T1000 (cell line): ENCODE data around the gene DDAH2.
"Not testable (repeated sequence)": the region's sequence is repeated elsewhere in the genome, so short reads cannot be mapped to it uniquely, and the experiment has no call there.

Source experiments
- DNase-seq: peaks from one replicate; lab custom pipeline; 2025; ENCODE audit warnings: mixed read lengths; lab: John Stamatoyannopoulos, UW

Gene DDAH2

DNA sequence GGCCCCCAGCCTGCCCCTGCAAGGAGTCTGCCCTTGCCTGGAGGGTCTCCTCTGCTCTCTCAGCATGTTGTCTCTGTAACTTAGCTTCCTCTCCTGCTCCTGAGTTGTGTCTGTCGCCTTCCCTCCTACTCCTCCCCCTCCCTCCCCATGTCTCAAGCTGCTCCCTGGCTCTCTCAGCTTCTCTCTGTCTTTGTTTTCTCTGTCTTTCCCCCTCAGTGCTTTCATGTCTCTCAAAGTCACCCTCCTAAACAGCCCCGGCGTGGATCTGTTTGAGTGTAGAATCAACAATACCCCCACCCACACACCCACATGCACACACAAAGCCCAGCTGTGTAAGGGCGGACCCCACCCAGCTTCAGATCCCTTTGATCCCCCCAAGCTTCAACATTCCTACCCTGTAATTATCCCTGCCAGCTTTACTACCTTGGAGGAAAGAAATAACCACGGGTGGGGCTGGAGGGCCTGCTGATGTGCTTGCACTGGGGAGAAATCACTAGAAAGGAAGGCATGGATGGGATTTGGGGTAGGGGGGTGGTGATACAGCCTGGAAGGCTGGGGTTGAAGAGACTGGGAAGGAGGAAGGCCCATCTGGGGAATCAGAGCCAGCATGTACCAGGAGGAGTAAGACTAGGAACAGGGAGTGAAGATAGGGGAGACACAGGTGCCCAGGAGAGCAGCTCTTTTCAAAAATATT is 15.0 kb downstream of the DDAH2 start:
- no peak for DNase-seq

DNA sequence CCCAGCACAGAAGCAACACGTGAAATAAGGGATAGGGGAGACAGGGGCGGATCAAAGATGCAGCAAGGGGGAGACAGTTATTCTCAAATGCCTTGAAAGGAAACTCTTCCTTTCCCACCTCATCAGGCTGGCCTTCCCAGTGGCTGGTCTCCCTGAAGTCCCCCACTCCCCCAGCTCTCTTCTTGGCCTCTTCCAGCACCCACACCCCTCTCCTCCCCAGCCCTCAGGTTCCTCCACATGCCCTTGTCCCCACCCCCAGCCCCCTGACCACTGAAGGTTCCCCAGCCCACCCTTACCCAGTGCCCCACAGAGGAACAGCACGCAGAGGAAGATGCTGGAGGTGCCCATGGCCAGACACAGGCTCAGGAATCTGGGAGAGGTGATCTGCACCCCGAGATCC is 15.6 kb downstream of the DDAH2 start:
- DNase-seq: no peak

GRCh38 chr6:31712296-31712695 is 16.8 kb downstream of the DDAH2 start:
- no peak for DNase-seq

- no peak for DNase-seq
Observed at GRCh38 chr6:31711233-31711632, 17.9 kb downstream of the DDAH2 start.

DNA sequence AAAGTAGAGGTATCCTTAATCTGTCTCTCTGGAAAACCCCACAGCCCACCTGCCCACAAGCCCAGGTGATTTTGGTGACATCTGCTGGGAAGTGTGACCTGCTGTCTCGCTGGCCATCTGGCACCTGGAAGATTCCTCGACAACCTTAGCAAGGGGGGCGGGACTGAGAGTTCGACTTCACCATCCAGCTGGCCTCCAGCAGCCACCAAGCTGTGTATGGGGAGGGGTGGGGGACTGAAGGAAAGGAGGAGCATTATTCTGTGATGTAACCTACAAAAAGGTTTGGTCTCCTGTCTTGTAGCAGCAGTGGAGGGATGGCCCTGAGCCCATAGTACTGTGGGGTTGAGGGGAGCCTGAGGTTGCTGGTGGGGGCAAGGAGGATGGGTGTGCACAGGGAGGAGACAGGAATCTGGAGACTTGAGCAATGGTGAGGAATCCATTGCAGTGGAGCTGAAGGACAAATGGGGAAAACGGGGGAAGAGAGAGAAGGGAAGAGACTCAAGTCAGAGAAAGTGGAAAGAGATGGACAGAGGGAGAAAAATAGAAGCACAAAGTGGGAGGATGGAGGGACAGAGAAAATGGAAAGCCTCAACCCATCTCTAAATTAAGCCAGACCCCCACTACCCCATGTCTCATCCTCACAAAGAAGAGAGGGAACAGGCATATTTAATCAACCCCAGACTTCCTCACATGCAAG is 18.4 kb downstream of the DDAH2 start:
- DNase-seq: no peak

GRCh38 chr6:31709157-31709556 is 19.9 kb downstream of the DDAH2 start:
- DNase-seq: not testable (repeated sequence)

DNA sequence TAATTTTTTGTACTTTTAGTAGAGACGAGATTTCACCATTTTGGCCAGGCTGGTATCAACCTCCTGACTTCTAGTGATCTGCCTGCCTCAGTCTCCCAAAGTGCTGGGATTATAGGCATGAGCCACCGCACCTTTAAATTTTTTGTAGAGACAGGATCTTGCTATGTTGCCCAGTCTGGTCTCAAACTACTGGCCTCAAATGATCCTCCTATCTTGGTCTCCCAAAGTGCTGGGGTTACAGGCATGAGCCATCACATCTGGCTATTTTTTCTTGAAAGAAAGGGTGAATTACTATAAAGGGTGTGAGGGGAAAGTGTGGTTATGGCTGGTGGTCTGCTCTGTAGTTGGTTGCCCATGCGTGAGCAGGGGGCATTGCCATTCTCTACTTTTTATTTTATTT is 20.9 kb downstream of the DDAH2 start:
- DNase-seq: no peak

DNA sequence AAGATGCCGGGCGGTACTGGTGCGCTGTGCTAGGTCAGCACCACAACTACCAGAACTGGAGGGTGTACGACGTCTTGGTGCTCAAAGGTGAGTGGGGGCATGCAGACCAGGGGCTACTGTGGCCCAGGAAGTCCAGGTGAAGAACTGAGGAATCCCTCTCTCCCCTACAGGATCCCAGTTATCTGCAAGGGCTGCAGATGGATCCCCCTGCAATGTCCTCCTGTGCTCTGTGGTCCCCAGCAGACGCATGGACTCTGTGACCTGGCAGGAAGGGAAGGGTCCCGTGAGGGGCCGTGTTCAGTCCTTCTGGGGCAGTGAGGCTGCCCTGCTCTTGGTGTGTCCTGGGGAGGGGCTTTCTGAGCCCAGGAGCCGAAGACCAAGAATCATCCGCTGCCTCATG is 21.4 kb downstream of the DDAH2 start:
- no peak for DNase-seq

GRCh38 chr6:31706599-31706998 is 22.5 kb downstream of the DDAH2 start, which contains the start of gene LY6G6F:
LY6G6F (plus strand) TSS chr6:31706866; CDS start chr6:31706907, 41 bp downstream.
- no peak for DNase-seq

- no peak for DNase-seq
Observed at GRCh38 chr6:31705931-31706330, 23.2 kb downstream of the DDAH2 start.

DNA sequence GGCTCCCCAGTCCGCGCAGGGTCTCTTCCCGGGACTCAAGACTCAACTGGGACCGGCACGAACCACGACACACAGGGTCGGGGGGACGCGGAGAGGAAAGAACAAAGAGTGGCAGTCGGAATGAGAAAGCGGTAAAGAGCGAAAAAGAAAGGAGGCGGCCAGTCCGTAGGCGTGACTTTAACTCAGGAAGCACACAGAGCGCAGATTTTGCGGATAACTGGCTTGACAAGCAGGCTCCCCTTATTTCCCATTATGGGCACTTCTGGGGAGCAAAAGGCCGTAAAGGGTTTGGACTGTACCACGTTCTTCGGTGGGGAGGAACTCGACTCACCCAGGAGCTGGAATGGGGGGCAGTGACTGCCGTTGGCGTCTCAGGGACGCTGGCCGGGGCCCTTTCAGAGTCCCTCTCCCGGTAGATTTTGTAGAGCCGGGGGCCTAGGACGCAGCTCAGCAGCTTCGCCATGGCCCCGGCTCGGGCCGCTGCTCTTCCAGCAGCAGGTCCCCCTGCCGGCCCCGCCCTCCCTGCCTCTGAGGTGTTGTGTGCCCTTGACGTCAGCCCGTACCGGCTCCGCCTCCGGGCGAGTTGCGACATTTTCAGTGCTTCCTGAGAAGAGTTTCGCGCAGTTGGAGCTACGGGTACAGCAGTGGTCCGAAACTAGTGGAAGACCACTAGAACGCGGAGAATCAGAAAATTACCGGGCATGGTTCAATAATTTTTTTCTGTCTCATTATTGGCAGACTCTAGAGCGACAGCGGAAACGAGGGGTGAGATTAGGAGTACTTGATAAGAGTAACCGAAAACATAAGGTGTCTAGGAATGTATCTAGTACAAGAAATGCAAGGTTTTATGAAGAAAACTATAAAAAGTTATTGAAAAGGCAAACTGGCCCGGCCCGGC is 26.0 kb downstream of the DDAH2 start, which contains the start of gene ABHD16A:
Gene ABHD16A (minus strand): TSS at position 506 of the 898 bp plus-strand sequence. CDS start 43 bp downstream, at position 463.
- DNase-seq: peak; percentile 94

- no peak for DNase-seq
Observed at GRCh38 chr6:31702405-31702818, 26.7 kb downstream of the DDAH2 start.

GRCh38 chr6:31701666-31702404 is 27.3 kb downstream of the DDAH2 start:
- DNase-seq: no peak

- no peak for DNase-seq
Observed at GRCh38 chr6:31700740-31701401, 28.2 kb downstream of the DDAH2 start.

DNA sequence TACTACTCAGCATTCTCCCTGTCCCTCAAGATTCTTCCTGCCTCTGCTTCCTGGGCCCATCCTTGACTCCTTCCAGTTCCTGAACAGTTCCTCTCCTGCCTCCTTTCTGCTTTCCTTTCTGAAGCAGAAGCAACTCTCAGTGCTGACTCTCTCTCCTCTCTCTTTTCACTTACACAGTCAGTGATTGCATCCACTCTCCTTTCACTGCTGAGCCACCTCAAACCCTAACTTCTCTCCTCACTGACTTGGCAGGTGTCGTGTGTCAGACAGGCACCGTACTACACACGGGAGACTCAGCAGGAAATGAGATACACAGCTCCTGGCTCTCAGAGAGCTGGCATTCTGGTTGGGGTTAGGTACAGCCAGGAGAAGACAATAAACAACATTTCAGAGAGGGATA is 31.5 kb downstream of the DDAH2 start:
- DNase-seq: no peak

- no peak for DNase-seq
Observed at GRCh38 chr6:31693535-31693934, 35.6 kb downstream of the DDAH2 start.

- DNase-seq: no peak
Observed at GRCh38 chr6:31692886-31693285, 36.2 kb downstream of the DDAH2 start.

DNA sequence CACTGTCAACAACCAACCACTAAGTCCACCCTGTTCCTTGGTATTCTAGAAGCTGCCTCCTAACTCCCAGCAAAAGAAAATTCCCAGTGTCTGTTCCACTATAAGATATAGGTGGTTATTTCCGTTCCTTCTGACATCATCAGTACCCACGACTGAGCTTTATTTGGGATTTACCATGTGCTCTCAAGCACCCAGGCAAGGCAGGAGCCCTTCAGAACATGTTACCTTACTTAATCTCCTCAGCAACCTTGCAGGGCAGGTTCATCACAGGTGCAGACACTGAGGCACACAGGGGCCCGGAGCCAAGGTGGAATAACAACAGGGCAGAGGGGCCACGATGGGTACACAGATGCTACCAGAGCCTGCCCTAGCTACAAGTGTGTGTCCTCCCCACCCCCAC is 36.7 kb downstream of the DDAH2 start:
- DNase-seq: no peak

DNA sequence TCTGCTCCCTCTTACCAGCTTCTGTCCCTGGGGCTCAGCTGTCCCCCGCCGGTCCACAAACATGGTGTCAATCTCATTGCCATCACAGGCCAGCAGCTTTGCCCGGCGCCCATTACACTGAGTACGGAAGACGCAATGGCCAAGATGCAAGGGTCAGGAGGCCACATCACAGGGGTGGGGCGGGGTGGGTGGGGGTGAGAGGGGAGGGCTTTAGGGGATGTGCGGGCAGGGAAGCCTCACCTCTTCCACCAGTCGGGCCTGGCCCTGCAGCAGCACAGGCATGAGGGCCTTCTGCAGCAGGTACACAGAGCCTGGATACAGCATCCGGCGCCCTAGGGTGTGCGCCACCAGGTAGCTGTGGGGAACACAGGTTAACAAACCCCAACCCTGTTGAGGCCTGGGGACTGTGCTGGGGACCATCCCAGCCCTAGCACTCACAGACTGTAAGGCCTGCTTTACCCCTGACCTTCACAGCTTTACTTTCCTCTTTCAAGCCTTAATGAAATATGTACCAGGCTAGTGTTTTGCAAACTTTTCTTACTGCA is 37.5 kb downstream of the DDAH2 start:
- DNase-seq: no peak

DNA sequence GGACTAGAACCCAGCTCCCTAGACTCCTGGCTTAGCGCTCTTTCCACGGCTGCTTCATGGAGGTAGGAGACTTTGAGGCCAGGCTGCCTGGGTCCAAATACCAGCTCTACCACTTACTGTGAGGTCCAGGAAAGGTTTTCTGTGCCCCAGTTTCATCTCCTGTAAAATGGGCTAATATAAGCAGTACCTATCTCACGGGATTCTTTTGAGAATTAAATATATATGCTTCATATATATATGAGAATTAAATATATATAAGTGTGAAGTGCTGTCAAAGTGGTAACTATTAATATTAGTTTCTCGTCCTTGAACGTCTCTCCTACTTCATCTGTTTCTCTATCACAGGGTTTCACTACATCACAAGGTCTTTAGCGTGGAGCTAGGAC is 38.0 kb downstream of the DDAH2 start:
- no peak for DNase-seq
